Immature natural killer cell (primary cell): ENCODE measurements around the gene KLHL15. TPM values are rescaled to one million over a fixed set of nuclear protein-coding genes. Genes with fewer than 3 reads are reported as not detected.
"Not testable (repeated sequence)": the region's sequence is repeated elsewhere in the genome, so short reads cannot be mapped to it uniquely, and the experiment has no call there.

Source experiments
- DNase-seq, 3 donors: peaks; one replicate each; pipeline ENCODE4 v3.0.0; 2022; ENCODE audit warnings: mixed read lengths in 1 of 3
- H3K27ac Mint-ChIP-seq, 6 donors: one replicate each; pipeline ENCODE4 v1.8.0; 2020; ENCODE audit warnings: mixed read lengths in 6 of 6, mild to moderate bottlenecking in 5 of 6, inconsistent platforms in 4 of 6, moderate library complexity in 3 of 6
- H3K27me3 Mint-ChIP-seq, 3 donors: one replicate each; pipeline ENCODE4 v1.8.0; 2020 to 2021; ENCODE audit warnings: low read depth in 3 of 3, mild to moderate bottlenecking in 3 of 3, mixed read lengths in 3 of 3, moderate library complexity in 3 of 3, inconsistent platforms in 1 of 3
- H3K36me3 Mint-ChIP-seq, 3 donors: one replicate each; pipeline ENCODE4 v1.8.0; 2020; ENCODE audit warnings: mixed read lengths in 3 of 3, inconsistent platforms in 2 of 3, mild to moderate bottlenecking in 2 of 3
- H3K4me1 Mint-ChIP-seq, 2 donors: one replicate each; pipeline ENCODE4 v1.8.0; 2020; ENCODE audit warnings: inconsistent platforms in 2 of 2, mild to moderate bottlenecking in 2 of 2, mixed read lengths in 2 of 2, moderate library complexity in 1 of 2
- H3K4me3 Mint-ChIP-seq, 5 donors: one replicate each; pipeline ENCODE4 v1.8.0; 2020; ENCODE audit warnings: mild to moderate bottlenecking in 5 of 5, mixed read lengths in 5 of 5, inconsistent platforms in 3 of 5, moderate library complexity in 3 of 5
- H3K9me3 Mint-ChIP-seq, 6 donors: one replicate each; pipeline ENCODE4 v1.8.0; 2020; ENCODE audit warnings: mild to moderate bottlenecking in 6 of 6, mixed read lengths in 6 of 6, inconsistent platforms in 4 of 6, moderate library complexity in 3 of 6
- polyA plus RNA-seq, 3 donors: library from polyadenylated mRNA; unstranded; fragments of 300-500 nt; fragmentation: Illumina TruSeq; gene quantifications; one replicate each; pipeline ENCODE4 v1.2.3, GENCODE V29; 2021

KLHL15 gene
- polyA plus RNA-seq, 3 donors from 2014 or later, result 1.6 to 2.4 (median 1.8) TPM

- no peak for DNase-seq
- Mint-ChIP-seq H3K9me3 (no peaks in the 10 kb centered on the region), H3K27me3 (no peaks in the 10 kb centered on the region), H3K4me1 (peaks cover 0 to 9% of the 10 kb centered on the region in 2 donors), H3K27ac (no peak overlapping the region), H3K4me3 (no peak overlapping the region), H3K36me3 (peaks cover 0 to 5% (median 0%) of the 10 kb centered on the region in 3 donors)
Observed at GRCh38 chrX:24002792-24003191, 24.2 kb downstream of the KLHL15 start.

- H3K9me3 Mint-ChIP-seq, result no peaks in the 10 kb centered on the region
- peaks cover 0 to 5% (median 0%) of the 10 kb centered on the region in 3 donors for H3K36me3 Mint-ChIP-seq
- no peak overlapping the region for H3K4me3 Mint-ChIP-seq
- DNase-seq, result no peak
- H3K27me3 Mint-ChIP-seq, result no peaks in the 10 kb centered on the region
- H3K4me1 Mint-ChIP-seq, result peaks cover 0 to 9% of the 10 kb centered on the region in 2 donors
- H3K27ac Mint-ChIP-seq, result no peak overlapping the region
Observed at GRCh38 chrX:24002167-24002566, 24.8 kb downstream of the KLHL15 start.

- no peak overlapping the region for H3K4me3 Mint-ChIP-seq
- H3K4me1 Mint-ChIP-seq, result peaks cover 0 to 5% of the 10 kb centered on the region in 2 donors
- H3K9me3 Mint-ChIP-seq, result no peaks in the 10 kb centered on the region
- DNase-seq, result no peak
- no peak overlapping the region for H3K27ac Mint-ChIP-seq
- peaks cover 0 to 5% (median 0%) of the 10 kb centered on the region in 3 donors for H3K36me3 Mint-ChIP-seq
- no peaks in the 10 kb centered on the region for H3K27me3 Mint-ChIP-seq
Observed at GRCh38 chrX:23999671-24000070, 27.3 kb downstream of the KLHL15 start.

GRCh38 chrX:23993012-23993633 is 33.9 kb downstream of the KLHL15 start:
- H3K4me1 Mint-ChIP-seq, result no peaks in the 10 kb centered on the region
- no peak overlapping the region for H3K4me3 Mint-ChIP-seq
- peaks cover 0 to 2% (median 1%) of the 10 kb centered on the region in 3 donors for H3K27me3 Mint-ChIP-seq
- no peaks in the 10 kb centered on the region for H3K9me3 Mint-ChIP-seq
- no peak for DNase-seq
- H3K36me3 Mint-ChIP-seq, result peaks cover 6 to 8% (median 8%) of the 10 kb centered on the region in 3 donors
- peak overlapping the region in 1 of 6 donors; percentile 57 for H3K27ac Mint-ChIP-seq

GRCh38 chrX:23992431-23992830 is 34.6 kb downstream of the KLHL15 start:
- Mint-ChIP-seq H3K4me3 (no peak overlapping the region), H3K36me3 (peaks cover 6 to 9% (median 8%) of the 10 kb centered on the region in 3 donors), H3K4me1 (no peaks in the 10 kb centered on the region), H3K27me3 (peaks cover 0 to 2% (median 1%) of the 10 kb centered on the region in 3 donors), H3K9me3 (no peaks in the 10 kb centered on the region), H3K27ac (peak overlapping the region in 1 of 6 donors; percentile 57)
- DNase-seq, result no peak

GRCh38 chrX:23990455-23990854 is 36.5 kb downstream of the KLHL15 start:
- Mint-ChIP-seq H3K27me3 (peaks cover 0 to 2% (median 1%) of the 10 kb centered on the region in 3 donors), H3K4me1 (peaks cover 0 to 5% of the 10 kb centered on the region in 2 donors), H3K27ac (no peak overlapping the region), H3K36me3 (peaks cover 6 to 14% (median 8%) of the 10 kb centered on the region in 3 donors), H3K4me3 (no peak overlapping the region), H3K9me3 (no peaks in the 10 kb centered on the region)
- no peak for DNase-seq

GRCh38 chrX:23989689-23990088 is 37.3 kb downstream of the KLHL15 start:
- Mint-ChIP-seq H3K36me3 (peaks cover 6 to 14% (median 8%) of the 10 kb centered on the region in 3 donors), H3K4me3 (no peak overlapping the region), H3K4me1 (peaks cover 0 to 5% of the 10 kb centered on the region in 2 donors), H3K27ac (no peak overlapping the region), H3K27me3 (peaks cover under 1 to 2% (median 1%) of the 10 kb centered on the region in 3 donors), H3K9me3 (no peaks in the 10 kb centered on the region)
- no peak for DNase-seq

GRCh38 chrX:23982891-23983290 is 44.1 kb downstream of the KLHL15 start:
- Mint-ChIP-seq H3K9me3 (no peaks in the 10 kb centered on the region), H3K4me1 (peaks cover 0 to 5% of the 10 kb centered on the region in 2 donors), H3K27ac (peak overlapping the region in 1 of 6 donors; percentile 10)

GRCh38 chrX:23981711-23982110 is 45.3 kb downstream of the KLHL15 start:
- DNase-seq, result no peak
- peak overlapping the region in 1 of 6 donors; percentile 43 for H3K27ac Mint-ChIP-seq
- H3K4me3 Mint-ChIP-seq, result no peak overlapping the region
- peaks cover 4 to 7% (median 5%) of the 10 kb centered on the region in 3 donors for H3K36me3 Mint-ChIP-seq
- no peaks in the 10 kb centered on the region for H3K9me3 Mint-ChIP-seq
- peaks cover 0 to 3% (median 2%) of the 10 kb centered on the region in 3 donors for H3K27me3 Mint-ChIP-seq
- H3K4me1 Mint-ChIP-seq, result peaks cover 0 to 5% of the 10 kb centered on the region in 2 donors

More at GRCh38 chrX:23982891-23983290, 44.1 kb downstream of the KLHL15 start:
- Mint-ChIP-seq H3K36me3 (peaks cover 4 to 10% (median 7%) of the 10 kb centered on the region in 3 donors), H3K4me3 (no peak overlapping the region), H3K27me3 (peaks cover 0 to 3% (median 2%) of the 10 kb centered on the region in 3 donors)
- no peak for DNase-seq

- no peak overlapping the region for H3K4me3 Mint-ChIP-seq
- H3K4me1 Mint-ChIP-seq, result peaks cover 0 to 2% of the 10 kb centered on the region in 2 donors
Observed at GRCh38 chrX:23981222-23981621, 45.8 kb downstream of the KLHL15 start.

GRCh38 chrX:23980011-23980441 is 47.0 kb downstream of the KLHL15 start:
- no peak overlapping the region for H3K4me3 Mint-ChIP-seq
- DNase-seq, result no peak
- H3K9me3 Mint-ChIP-seq, result no peaks in the 10 kb centered on the region
- no peak overlapping the region for H3K27ac Mint-ChIP-seq
- peaks cover 0 to 3% (median 2%) of the 10 kb centered on the region in 3 donors for H3K27me3 Mint-ChIP-seq
- H3K4me1 Mint-ChIP-seq, result no peaks in the 10 kb centered on the region
- H3K36me3 Mint-ChIP-seq, result peaks cover 4 to 7% (median 5%) of the 10 kb centered on the region in 3 donors

More at GRCh38 chrX:23981222-23981621, 45.8 kb downstream of the KLHL15 start:
- no peak overlapping the region for H3K27ac Mint-ChIP-seq
- peaks cover 4 to 7% (median 5%) of the 10 kb centered on the region in 3 donors for H3K36me3 Mint-ChIP-seq
- DNase-seq, result no peak
- peaks cover 0 to 3% (median 2%) of the 10 kb centered on the region in 3 donors for H3K27me3 Mint-ChIP-seq
- H3K9me3 Mint-ChIP-seq, result no peaks in the 10 kb centered on the region

GRCh38 chrX:23978491-23978890 is 48.5 kb downstream of the KLHL15 start:
- Mint-ChIP-seq H3K4me3 (no peak overlapping the region), H3K36me3 (peaks cover 4 to 7% (median 5%) of the 10 kb centered on the region in 3 donors)

GRCh38 chrX:23965630-23966029 is 61.4 kb downstream of the KLHL15 start:
- not testable (repeated sequence) for H3K36me3 Mint-ChIP-seq, H3K9me3 Mint-ChIP-seq, DNase-seq, H3K27ac Mint-ChIP-seq, H3K4me1 Mint-ChIP-seq, H3K4me3 Mint-ChIP-seq, H3K27me3 Mint-ChIP-seq

More at GRCh38 chrX:23978491-23978890, 48.5 kb downstream of the KLHL15 start:
- DNase-seq, result no peak
- no peaks in the 10 kb centered on the region for H3K4me1 Mint-ChIP-seq
- no peaks in the 10 kb centered on the region for H3K9me3 Mint-ChIP-seq
- no peak overlapping the region for H3K27ac Mint-ChIP-seq
- peaks cover 0 to 3% (median 0%) of the 10 kb centered on the region in 3 donors for H3K27me3 Mint-ChIP-seq

- H3K27ac Mint-ChIP-seq, result no peak overlapping the region
- H3K36me3 Mint-ChIP-seq, result no peaks in the 10 kb centered on the region
- no peaks in the 10 kb centered on the region for H3K9me3 Mint-ChIP-seq
- no peaks in the 10 kb centered on the region for H3K4me1 Mint-ChIP-seq
- H3K27me3 Mint-ChIP-seq, result peaks cover 0 to 4% (median 3%) of the 10 kb centered on the region in 3 donors
- DNase-seq, result no peak
- no peak overlapping the region for H3K4me3 Mint-ChIP-seq
Observed at GRCh38 chrX:23964191-23964590, 62.8 kb downstream of the KLHL15 start.
